Frontal cortex (tissue), 4 donors: ENCODE measurements around the gene DEXI. TPM values are rescaled to one million over a fixed set of nuclear protein-coding genes. Genes with fewer than 3 reads are reported as not detected.

Experiments used
- DNase-seq, 2 donors: peaks; one replicate each; pipeline ENCODE4 v3.0.0; 2012; ENCODE audit warnings: low spot score in 2 of 2
- FAIRE-seq: peaks from 2 replicates; lab custom pipeline; 2012; peaks lifted over from hg19 to GRCh38; lab: Jason Lieb, UNC
- total RNA-seq: library from RNA; depleted of rRNA; stranded (reverse); fragments of >200 nt; gene quantifications from one replicate; pipeline ENCODE4 v1.2.3, GENCODE V29; 2014
- donor health status: control.
- donor health status: control.
- donor health status: control.

The DEXI gene
- total RNA-seq: 8.2 TPM

DNA sequence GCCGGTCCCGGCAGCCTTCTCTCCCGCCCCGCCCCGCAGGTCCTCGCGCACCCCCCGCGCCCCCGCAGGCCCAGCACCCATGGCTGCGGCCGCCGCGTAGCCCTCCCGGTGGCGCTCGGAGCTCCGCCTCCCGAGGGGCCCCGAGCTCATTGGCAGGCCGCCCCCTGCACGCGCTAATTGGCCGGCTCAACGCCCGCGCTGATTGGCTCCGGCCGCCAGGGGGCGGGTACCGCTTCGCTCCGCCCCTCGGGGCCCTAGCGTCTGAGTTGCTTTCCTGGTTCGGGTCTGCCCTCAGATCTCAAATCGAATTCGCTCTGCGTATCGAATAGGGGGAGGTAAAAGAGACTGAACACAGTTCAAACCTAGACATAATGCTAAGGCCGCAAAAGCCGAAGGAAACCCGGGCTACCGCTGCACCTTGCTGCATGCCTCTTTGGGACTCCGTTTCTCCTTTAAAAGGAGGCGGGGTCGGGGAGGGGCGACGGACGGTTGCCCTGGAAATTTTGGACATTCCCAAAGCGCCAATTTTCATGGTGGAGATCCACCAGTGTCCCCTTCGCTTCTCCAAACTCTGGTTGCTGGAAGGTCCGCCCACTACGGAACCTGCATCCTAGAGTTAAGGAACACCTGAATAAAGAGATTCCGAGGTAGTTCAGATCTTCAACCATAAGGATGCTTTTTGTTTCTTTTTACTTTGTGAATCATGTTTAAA is at the start of gene DEXI:
Gene DEXI, minus strand, starts transcription at position 117 of the 712 bp plus-strand sequence. CDS start 463 bp downstream, outside the sequence.
- FAIRE-seq (no peak), DNase-seq (peak; percentile 98 to 99)

DNA sequence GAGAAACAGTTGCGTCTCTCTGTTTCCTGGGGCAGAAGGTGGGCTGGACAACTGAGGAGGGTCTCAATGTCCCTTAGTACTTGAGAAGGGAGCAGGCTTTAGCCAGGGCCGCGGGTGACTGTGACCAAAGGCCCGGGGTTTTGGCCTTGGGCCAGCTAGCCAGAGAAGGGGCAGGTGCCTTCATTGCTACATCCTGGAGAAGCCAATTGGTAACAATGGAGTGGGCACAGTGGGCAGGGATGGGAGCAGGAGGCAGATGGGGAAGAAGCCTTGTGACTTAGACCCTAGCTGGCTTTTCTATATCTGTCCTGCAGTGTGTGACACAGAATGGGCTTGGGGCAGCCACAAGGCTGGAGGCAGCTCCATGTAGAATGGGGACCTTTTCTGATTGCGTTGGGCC is 48.1 kb upstream of the DEXI start:
- no peak for DNase-seq
- no peak for FAIRE-seq

DNA sequence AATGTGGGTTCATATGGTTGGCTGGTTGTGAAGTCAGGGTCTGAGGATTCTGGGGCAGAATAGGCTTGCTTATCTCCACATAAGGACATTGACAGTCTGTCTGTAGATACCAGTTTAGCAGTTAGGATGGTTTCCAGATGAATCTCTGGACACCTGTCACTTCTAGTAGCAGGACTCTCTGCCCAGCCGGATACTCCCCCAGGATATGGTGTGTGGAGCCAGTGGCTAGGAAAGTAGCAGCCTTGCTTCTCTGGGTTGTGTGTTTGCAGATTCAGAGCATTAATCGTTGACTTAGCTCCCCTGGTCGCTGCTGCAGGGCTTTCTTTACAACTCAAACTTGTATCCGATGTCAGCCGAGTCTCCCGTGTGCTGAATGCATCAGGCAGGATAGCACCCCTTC is 47.3 kb upstream of the DEXI start:
- DNase-seq (no peak), FAIRE-seq (no peak)

DNA sequence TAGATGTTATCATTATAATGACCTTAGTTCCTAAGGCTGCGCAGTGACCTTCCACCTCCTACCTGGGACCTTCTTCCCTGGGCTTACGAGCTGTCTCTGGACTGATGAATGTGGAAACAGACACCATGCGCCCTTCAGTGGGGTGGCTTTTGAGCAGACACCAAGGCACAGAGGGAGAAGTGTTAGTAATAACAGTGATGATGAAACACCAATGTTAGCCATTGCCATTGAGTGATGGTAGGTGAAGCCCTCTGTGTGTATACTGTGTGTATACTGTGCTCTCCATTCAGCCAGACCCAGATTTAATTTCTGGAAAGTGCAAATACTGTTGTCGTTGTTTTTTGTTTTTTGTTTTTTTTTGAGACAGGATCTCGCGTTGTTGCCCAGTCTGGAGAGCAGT is 46.6 kb upstream of the DEXI start:
- no peak for FAIRE-seq
- no peak for DNase-seq

DNA sequence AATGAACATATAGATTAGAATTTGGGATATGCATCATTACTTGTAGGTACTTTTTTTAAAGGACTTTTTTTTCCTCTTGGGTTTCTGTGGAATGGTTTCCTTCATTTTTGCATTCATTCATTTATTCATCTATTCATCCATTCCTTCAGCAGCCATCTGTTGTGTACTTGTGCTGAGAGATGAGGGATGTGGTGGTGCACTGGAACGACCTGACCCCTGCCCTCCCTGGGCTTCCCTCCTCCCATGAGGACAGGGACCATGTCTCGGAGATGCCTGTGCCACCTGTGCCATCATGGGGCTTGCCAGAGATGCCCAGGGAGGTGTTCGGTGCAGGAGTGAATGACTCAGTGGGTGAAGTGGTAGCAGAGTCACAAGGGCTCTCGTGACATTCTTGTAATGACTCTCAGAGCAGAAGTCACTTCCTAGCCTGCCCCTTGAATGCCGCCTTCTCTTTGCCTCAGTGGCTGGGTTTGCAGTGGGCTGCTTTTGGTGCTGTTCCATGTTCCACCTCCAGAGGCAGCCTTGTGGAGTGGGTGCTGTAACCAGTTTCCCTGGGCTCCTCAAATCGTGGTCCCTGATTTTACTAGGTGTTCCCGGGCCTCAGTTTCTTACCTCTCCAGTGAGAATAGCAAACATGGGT is 46.0 kb upstream of the DEXI start:
- FAIRE-seq (no peak), DNase-seq (no peak)

DNA sequence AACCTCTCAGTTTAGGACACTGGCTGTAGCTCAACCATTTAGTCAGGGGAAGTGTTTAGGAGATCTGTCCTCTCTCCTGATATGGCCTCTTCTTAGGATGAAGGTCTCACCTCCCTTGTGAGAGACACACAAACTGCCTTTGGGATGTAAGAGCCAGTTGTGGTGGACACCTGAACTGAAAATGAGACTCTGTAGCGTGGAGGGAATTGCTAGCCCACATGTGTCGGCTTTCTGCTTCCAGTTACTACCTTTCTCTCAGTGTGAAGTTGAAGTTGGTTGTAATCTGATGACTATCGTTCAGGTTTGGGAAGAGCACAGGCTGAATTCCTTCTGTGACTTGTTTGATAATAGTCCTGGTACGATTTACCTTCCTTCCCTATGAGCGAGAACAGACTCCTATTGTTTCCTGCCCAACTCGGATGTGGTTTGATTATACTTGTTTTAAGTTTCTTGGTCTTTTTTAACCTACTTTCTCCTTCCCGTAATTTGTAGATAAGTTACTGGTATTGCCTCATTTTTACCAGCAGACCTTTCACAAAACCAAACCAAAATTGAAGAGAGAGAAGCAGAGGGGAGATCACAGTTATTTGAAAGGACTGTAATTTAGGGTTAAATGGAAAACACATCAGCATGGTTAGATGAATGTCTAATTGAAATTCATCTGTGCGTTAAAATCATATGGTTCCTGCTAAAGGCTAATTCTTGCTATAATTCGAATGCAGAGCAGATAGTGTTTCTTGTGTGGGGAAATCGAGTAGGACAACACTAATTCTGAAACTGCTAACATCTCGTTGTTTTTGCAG is 45.3 kb upstream of the DEXI start:
- FAIRE-seq (no peak), DNase-seq (no peak)

DNA sequence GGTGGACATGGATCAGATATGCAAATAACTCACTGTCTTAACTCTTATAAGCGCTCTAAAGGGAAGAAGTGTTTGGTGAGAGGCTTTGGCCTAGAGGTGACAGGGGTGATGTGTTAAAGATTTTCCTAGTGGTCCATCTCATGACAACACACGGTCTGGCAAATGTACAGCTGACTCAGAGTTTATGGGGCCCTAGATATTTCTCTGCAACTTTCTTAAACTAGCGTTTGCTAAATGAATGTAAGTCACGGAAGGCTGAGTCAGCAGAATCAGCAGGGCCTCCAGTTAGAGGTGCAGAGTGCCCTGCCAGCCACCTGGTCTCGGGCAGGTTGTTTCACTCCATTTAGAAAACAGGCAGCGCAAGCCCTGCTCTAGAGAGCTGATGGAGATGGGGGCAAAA is 42.2 kb upstream of the DEXI start:
- DNase-seq (no peak), FAIRE-seq (no peak)

DNA sequence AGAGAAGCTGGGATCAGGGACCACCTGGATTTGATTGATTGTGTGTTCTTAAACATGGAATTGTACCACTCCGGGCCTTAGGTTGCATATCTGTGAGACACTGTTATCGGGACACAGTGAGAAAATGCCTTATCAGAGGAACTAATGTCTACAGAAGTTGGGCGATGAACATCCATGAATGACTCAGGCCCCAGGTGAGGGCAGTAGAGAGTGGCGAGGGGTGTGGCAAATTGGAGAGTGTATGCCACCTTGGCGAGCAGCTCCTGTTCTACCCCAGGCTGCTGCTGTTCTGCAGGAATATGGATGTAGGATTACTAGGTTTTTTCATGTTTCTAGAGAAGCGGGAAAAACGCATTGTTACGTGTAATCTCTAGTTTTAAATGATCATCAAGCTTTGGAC is 40.9 kb upstream of the DEXI start:
- FAIRE-seq: no peak

DNA sequence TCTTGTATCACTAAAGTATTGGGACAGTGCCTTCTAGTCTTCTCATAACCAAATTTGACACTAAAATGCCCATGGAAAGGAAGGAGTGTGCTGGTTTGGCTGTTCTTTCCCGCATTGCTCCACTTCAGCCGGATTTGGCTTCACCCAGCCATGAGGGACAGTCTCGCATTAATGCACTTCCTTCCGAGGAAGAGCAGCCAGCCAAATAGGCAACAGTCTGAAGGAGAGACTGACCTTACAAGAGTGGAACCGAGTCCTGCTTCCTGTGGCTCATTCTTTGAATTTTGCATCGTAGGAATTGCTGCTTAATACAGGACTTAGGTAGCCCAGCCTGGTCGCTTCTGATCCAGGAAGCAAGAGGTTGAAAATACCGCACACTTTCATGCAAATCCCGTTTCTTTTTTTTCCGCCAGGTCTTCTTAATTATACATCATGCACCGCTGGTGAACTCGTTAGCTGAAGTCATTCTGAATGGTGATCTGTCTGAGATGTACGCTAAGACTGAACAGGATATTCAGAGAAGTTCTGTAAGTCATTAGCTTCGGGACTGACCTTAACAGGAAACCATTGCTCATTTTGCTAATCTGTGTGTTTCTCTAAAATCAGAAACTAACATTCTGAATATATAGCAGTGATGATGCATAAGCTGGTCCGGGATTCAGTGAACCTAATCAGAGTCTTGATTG is 40.3 kb upstream of the DEXI start:
- FAIRE-seq: no peak
- no peak for DNase-seq

More for the DNA sequence above, 40.9 kb upstream of the DEXI start:
- DNase-seq: no peak

DNA sequence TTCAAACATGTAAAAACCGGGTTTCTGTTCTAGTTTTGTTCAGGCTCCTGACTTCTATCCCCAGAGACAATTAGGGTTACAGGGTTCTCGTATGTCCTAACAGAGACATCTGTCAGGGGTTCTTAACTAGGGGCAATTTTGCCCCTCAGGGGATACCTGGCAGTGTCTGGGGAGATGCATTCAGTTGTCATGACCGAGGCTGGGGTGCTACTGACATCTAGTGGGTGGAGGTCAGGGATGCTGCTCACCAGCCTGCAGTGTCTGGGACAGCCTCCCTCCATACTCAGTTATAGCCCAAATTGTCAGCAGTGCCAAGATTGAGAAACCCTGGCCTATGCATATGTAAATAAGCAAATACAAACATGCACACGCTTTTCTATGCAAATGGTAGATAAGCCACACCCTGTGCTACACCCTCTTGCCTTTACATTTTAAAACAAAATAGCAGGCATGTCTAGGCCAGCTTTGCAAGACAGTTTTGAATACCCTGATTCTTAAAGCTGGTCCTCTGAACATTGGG is 39.5 kb upstream of the DEXI start:
- FAIRE-seq: no peak
- no peak for DNase-seq

GRCh38 chr16:10980813-10981212 is 38.5 kb upstream of the DEXI start:
- DNase-seq (no peak), FAIRE-seq (no peak)

DNA sequence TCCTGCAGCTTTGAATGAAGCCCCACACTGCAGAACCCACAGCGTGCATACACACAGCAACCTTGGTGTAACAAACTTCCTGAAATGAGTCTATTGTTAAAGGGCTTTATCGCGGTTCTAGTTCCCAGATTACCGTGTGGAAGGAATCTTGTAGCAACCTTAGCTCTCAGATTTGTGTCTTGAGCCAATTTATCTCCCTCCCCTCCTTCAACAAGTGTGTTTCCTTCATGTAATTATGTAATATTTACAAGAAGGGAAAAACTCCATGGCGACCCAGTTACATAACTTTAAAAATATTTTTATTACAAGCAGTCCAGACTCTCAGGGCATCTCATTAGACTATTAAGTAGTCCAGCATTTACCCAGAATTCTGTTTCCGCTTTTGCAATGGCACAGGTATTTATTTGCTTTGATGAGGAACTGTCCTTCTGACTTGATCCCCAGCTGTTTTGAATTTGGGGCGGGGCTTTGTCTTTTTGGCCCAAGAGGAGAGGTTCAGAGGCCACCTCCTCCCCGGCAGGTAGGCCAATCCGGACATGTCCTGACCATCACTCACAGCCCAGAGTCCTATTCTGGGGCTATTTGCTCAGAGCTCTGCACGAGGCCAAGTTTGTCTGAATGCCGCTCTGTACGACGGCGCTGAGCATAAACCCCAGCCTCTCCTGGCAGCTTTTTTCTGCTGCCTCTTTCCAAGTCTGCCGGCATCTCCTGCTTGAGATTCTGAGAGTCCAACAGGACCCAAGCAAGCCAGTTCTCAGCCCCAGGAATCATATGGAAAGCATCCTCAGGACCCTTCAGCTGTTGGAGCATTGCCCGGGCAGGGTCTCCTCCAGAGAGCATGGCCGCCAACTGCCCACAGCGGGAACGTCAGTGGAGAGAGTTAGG is 37.7 kb upstream of the DEXI start:
- FAIRE-seq (no peak), DNase-seq (no peak)

DNA sequence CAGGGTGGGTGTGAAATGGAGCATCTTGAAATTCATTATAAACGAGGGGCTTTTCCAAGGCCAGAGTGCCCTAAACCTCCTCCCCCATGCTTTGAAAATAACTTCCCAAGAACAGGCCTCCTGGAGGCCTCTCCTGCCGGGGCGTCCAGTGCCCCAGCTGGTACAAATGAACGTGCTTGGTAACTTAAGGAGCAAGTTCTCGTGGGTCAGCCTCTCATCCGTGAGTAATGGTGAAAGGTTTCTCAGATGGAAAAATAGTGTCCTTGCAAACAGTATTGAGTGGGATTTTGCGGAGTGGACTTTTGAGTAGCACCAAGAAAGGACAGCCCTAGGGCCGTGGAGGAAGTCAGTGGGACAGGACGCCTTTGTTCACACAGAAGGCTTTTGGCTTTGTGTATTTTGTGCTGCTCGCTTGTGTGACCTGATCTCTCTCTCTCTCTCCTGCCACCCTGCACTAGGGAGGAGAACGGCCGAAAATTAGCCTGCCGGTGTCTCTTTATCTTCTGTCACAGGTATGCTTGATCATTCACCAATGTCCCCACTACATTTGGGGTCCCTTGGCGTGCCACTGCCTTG is 36.7 kb upstream of the DEXI start:
- no peak for FAIRE-seq
- DNase-seq: no peak

DNA sequence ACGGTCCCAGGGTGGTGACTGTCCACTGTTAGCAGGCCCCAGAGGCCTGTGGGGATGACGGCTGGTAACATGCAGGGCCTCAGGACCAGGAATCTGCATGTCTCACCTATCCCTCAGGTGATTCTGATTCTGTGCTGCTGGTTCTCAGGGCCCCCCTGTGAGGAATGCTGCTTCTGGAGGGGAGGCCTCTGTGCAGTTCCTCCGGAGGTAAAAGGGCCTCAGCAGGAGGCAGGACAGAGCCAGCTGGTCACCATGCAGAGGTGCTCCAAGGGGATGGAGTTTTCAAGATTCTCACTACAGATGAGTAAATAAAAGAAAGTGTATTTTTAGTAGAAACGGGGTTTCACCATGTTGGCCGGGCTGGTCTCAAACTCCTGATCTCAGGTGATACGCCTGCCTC is 35.9 kb upstream of the DEXI start:
- FAIRE-seq (no peak), DNase-seq (no peak)

- DNase-seq (no peak), FAIRE-seq (no peak)
These were observed 34.4 kb upstream of the DEXI start for GRCh38 chr16:10976634-10977033.

- DNase-seq (no peak), FAIRE-seq (no peak)
These were observed 30.7 kb upstream of the DEXI start for GRCh38 chr16:10972819-10973464.

- DNase-seq (no peak), FAIRE-seq (no peak)
These were observed 30.0 kb upstream of the DEXI start for GRCh38 chr16:10972108-10972818.

GRCh38 chr16:10971560-10971961 is 29.3 kb upstream of the DEXI start:
- DNase-seq (peak; percentile 25 to 52), FAIRE-seq (no peak)
